NOMO-1 (cell line): ENCODE results near the gene RASL10B.

Experiments used
- DNase-seq, 2 experiments: peaks; one replicate each; lab custom pipeline; 2025; ENCODE audit not compliant: unreplicated experiment in 2 of 2; lab: John Stamatoyannopoulos, UW

RASL10B gene

GRCh38 chr17:35791681-35792350 is 60.4 kb downstream of the RASL10B start:
- no peak for DNase-seq
